Measurements from ENCODE around the gene DLG3.
"Not testable (repeated sequence)": the region's sequence is repeated elsewhere in the genome, so short reads cannot be mapped to it uniquely, and the experiment has no call there.

The DLG3 gene

DNA sequence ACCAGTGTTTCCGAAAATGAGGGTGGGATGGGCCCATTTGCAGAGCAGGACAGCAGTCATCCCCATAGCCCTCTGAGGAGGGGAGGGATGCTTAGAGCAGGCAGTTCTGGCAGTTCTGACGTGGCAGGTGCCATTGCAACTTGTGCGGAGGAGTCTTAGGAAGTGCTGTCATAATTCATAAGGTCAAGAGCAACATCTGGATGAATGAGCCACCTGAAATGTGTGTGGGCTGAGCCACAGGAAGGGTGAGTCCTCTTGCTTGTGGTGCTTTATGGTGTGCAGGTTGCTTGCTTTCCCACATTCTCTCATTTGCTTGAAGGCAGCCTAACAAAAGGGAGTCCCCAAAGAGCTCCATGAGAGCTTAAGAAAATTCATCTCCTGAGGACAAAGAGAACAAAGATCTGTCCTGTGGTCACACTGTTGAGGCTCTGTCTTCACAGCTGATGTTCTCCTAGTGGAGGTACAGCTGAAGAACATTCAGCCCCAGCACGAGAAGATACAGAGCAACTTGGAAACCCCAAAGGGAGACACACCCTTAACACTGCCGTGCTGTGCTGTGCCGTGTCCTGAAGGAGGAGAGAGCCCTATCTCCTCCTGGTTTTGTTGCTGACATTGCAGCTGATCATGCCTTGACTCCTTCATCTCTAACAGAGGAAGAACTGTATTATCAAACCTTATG lies 60.3 kb downstream of the DLG3 start:
- peaks cover 4% of the 10 kb centered on the region for H3K9me3 ChIP-seq (ENCODE audit: control insufficient read depth, low read depth, low read length)
- H3K36me3 ChIP-seq (ENCODE audit: control insufficient read depth, low read depth, low read length): peaks cover 42% of the 10 kb centered on the region
- no peak overlapping the region for H3K4me3 ChIP-seq (ENCODE audit: low read length)

DNA sequence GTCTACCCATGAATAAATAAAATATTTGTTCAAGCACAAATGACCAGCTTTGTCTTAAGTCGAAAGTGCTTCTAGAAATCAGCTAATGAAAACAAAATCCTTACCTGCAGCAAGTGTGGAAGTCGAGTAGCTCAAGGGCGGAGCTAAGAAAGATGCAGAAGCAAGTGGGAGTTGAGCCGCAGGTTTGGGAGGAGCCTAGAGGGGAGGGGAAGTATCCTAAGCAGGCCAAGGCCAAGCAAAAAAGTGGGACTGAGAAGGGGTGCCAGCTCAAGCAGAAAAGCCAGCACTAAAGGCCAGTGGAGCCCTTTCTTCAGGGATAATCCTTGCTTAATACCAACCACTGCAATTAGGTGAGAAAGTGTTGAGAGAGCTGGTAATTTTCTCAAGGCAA lies 60.8 kb downstream of the DLG3 start:
- Histone ChIP-seq H3K27me3 (ENCODE audit: control insufficient read depth, insufficient read depth, low read length) (no peaks in the 10 kb centered on the region), H3K36me3 (ENCODE audit: control insufficient read depth, low read depth, low read length) (peaks cover 37% of the 10 kb centered on the region), H3K27ac (ENCODE audit: low read length) (no peak overlapping the region), H3K4me3 (ENCODE audit: low read length) (no peak overlapping the region), H3K9me3 (ENCODE audit: control insufficient read depth, low read depth, low read length) (peaks cover 4% of the 10 kb centered on the region), H3K9ac (ENCODE audit: low read length) (no peak overlapping the region), H3K4me1 (ENCODE audit: control insufficient read depth, low read depth, low read length) (peaks cover 6% of the 10 kb centered on the region)

More for the DNA sequence above, 60.3 kb downstream of the DLG3 start:
- H3K27me3 ChIP-seq (ENCODE audit: control insufficient read depth, insufficient read depth, low read length): no peaks in the 10 kb centered on the region
- no peak overlapping the region for H3K9ac ChIP-seq (ENCODE audit: low read length)
- H3K27ac ChIP-seq (ENCODE audit: low read length): no peak overlapping the region
- peaks cover 6% of the 10 kb centered on the region for H3K4me1 ChIP-seq (ENCODE audit: control insufficient read depth, low read depth, low read length)

DNA sequence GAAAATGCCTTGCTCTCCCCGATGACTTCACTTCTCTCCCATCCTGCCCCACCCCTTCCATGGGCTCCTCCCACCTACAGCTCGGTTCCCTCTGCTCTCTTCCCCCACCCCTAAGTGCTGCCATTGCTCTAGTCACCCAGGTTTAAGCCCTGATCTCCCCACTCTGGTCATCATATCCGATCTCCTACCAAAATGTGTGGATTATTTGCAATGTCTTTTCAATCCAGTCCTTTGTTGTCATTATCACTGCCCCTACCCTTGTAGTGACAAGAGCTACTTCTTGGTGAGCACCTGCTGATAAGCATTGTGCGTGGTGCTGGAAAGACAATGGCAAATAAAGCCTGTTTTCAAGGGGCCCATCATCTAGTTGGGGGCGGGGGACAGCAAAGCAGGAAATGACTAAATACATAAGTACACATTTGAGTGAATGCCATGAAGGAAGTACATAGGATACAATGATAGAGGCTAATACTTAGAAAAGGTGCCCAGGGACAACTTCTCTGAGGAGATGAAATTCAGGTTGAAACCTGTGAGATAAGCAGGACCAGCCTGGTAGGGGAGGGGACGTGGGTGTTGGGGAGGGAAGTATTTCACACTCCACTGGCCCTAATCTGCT lies 63.8 kb downstream of the DLG3 start:
- Histone ChIP-seq H3K27me3 (ENCODE audit: control insufficient read depth, insufficient read depth, low read length) (no peaks in the 10 kb centered on the region), H3K27ac (ENCODE audit: low read length) (no peak overlapping the region), H3K9me3 (ENCODE audit: control insufficient read depth, low read depth, low read length) (no peaks in the 10 kb centered on the region), H3K4me1 (ENCODE audit: control insufficient read depth, low read depth, low read length) (peaks cover 6% of the 10 kb centered on the region), H3K9ac (ENCODE audit: low read length) (no peak overlapping the region), H3K4me3 (ENCODE audit: low read length) (no peak overlapping the region), H3K36me3 (ENCODE audit: control insufficient read depth, low read depth, low read length) (peaks cover 9% of the 10 kb centered on the region)

DNA sequence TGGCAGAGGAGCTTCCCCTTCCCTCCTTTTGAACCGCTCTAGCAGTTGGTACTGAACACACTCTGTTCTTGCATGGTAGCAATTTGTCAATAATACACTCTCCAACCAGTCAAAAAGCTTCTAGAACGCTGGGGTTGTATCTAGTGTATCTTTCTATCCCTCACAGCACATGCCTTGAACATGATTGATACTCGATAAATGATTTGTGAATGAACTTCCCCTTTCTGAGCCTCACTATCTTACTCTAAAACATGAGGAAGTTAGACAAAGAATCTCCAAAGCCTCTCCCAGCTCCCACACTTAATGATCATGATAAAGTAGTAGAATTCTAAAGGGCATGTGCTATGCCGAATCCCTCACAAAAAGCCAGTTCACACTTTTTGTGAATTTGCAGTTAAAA lies 64.4 kb downstream of the DLG3 start:
- H3K36me3 ChIP-seq (ENCODE audit: control insufficient read depth, low read depth, low read length): peaks cover 3% of the 10 kb centered on the region
- no peak overlapping the region for H3K4me3 ChIP-seq (ENCODE audit: low read length)
- H3K9me3 ChIP-seq (ENCODE audit: control insufficient read depth, low read depth, low read length): peaks cover 6% of the 10 kb centered on the region
- no peak overlapping the region for H3K27ac ChIP-seq (ENCODE audit: low read length)
- H3K4me1 ChIP-seq (ENCODE audit: control insufficient read depth, low read depth, low read length): peaks cover 6% of the 10 kb centered on the region
- no peak overlapping the region for H3K9ac ChIP-seq (ENCODE audit: low read length)
- no peaks in the 10 kb centered on the region for H3K27me3 ChIP-seq (ENCODE audit: control insufficient read depth, insufficient read depth, low read length)

DNA sequence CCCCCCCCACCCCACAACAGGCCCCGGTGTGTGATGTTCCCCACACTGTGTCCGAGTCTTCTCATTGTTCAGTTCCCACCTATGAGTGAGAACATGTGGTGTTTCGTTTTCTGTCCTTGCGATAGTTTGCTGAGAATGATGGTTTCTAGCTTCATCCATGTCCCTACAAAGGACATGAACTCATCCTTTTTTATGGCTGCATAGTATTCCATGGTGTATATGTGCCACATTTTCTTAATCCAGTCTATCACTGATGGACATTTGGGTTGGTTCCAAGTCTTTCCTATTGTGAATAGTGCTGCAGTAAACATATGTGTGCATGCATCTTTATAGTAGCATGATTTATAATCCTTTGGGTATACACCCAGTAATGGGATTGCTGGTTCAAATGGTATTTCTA lies 70.6 kb downstream of the DLG3 start:
- not testable (repeated sequence) for H3K4me1 ChIP-seq (ENCODE audit: control insufficient read depth, low read depth, low read length); H3K27ac ChIP-seq (ENCODE audit: low read length); H3K27me3 ChIP-seq (ENCODE audit: control insufficient read depth, insufficient read depth, low read length); H3K36me3 ChIP-seq (ENCODE audit: control insufficient read depth, low read depth, low read length); H3K9me3 ChIP-seq (ENCODE audit: control insufficient read depth, low read depth, low read length); H3K4me3 ChIP-seq (ENCODE audit: low read length); H3K9ac ChIP-seq (ENCODE audit: low read length)

DNA sequence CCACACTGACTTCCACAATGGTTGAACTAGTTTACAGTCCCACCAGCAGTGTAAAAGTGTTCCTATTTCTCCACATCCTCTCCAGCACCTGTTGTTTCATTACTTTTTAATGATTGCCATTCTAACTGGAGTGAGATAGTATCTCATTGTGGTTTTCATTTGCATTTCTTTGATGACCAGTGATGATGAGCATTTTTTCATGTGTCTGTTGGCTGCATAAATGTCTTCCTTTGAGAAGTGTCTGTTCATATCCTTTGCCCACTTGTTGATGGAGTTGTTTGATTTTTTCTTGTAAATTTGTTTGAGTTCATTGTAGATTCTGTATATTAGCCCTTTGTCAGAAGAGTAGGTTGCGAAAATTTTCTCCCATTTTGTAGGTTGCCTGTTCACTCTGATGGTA lies 71.1 kb downstream of the DLG3 start:
- not testable (repeated sequence) for H3K9ac ChIP-seq (ENCODE audit: low read length); H3K36me3 ChIP-seq (ENCODE audit: control insufficient read depth, low read depth, low read length); H3K9me3 ChIP-seq (ENCODE audit: control insufficient read depth, low read depth, low read length); H3K4me3 ChIP-seq (ENCODE audit: low read length); H3K27ac ChIP-seq (ENCODE audit: low read length); H3K27me3 ChIP-seq (ENCODE audit: control insufficient read depth, insufficient read depth, low read length); H3K4me1 ChIP-seq (ENCODE audit: control insufficient read depth, low read depth, low read length)

DNA sequence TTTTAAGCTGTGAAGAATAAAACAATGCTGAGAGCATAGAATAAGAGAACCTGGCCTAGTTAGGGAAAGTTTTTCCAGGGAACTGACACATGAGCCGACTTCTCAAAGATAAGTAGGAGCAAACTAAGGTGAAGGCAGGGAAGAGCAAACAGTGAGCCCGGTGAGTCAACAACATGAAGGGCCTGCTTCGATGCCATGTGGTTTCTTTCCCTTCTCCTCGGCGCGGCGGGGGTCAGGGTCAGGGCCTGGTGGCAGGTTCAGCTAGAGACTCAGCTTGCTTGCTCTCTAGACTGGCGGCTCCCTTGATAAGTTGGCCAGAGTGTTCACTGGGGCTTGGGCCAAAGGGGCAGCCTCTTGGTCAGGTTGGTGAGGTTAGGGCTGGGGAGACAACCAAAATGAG lies 81.1 kb downstream of the DLG3 start:
- no peaks in the 10 kb centered on the region for H3K36me3 ChIP-seq (ENCODE audit: control insufficient read depth, low read depth, low read length)
- no peak overlapping the region for H3K9ac ChIP-seq (ENCODE audit: low read length)
- no peaks in the 10 kb centered on the region for H3K4me1 ChIP-seq (ENCODE audit: control insufficient read depth, low read depth, low read length)
- H3K27ac ChIP-seq (ENCODE audit: low read length): no peak overlapping the region
- peaks cover 5% of the 10 kb centered on the region for H3K9me3 ChIP-seq (ENCODE audit: control insufficient read depth, low read depth, low read length)
- no peaks in the 10 kb centered on the region for H3K27me3 ChIP-seq (ENCODE audit: control insufficient read depth, insufficient read depth, low read length)
- H3K4me3 ChIP-seq (ENCODE audit: low read length): no peak overlapping the region

DNA sequence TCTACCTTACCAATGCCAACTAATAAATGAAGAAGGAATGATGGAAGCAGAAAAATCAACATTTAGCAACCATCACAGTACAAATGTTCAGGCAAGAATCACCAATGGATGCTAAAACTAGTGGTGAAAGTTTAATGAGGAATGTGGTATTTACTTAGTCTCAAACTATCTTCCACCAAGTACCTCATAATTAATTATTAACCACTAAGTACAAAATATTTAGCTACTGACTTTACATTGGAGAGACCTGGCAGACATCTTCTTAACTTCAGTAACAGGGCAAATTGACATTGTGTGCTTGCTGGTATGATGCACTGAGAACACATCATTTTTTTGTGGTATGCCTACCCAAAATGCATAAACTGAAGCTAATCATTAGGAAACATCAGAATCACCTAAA lies 82.4 kb downstream of the DLG3 start:
- Histone ChIP-seq H3K27me3 (ENCODE audit: control insufficient read depth, insufficient read depth, low read length) (no peaks in the 10 kb centered on the region), H3K9ac (ENCODE audit: low read length) (no peak overlapping the region), H3K36me3 (ENCODE audit: control insufficient read depth, low read depth, low read length) (no peaks in the 10 kb centered on the region), H3K4me3 (ENCODE audit: low read length) (no peak overlapping the region), H3K27ac (ENCODE audit: low read length) (no peak overlapping the region), H3K4me1 (ENCODE audit: control insufficient read depth, low read depth, low read length) (no peaks in the 10 kb centered on the region), H3K9me3 (ENCODE audit: control insufficient read depth, low read depth, low read length) (peaks cover 8% of the 10 kb centered on the region)

DNA sequence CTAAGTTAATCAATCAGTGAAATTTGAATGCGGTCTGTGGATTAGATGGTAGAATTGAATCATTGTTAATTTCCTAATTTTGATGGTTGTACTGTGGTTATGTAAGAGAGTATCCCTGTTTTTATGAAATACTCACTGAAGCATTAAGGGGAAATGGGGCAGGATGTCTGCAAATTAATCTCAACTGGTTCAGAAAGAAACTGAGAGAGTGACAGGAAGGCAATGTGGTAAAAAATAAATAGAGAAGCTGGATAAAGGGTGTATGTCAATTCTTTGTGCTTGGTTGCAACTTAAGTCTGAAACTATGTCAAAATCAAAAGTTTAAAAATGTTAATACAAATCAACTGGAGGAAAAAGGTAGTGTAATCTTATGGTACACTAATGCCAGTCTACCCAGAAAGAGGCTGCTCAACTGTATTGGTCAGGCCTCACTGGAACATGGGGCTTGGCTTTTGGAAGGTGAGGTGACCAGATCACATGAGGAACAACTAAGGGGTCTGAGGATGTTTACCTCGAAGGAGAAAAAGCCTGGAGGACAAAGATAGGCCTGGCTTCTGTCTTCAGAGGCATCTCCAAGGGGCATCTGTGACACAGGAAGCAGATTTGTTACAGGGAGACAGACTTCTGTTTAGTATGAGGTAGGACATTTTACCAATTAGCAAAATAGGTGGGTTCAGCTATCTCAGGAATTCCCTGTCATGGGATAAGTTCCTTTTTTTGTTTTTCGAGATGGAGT lies 83.1 kb downstream of the DLG3 start:
- Histone ChIP-seq H3K9me3 (ENCODE audit: control insufficient read depth, low read depth, low read length) (peaks cover 8% of the 10 kb centered on the region), H3K36me3 (ENCODE audit: control insufficient read depth, low read depth, low read length) (no peaks in the 10 kb centered on the region), H3K4me1 (ENCODE audit: control insufficient read depth, low read depth, low read length) (no peaks in the 10 kb centered on the region), H3K4me3 (ENCODE audit: low read length) (no peak overlapping the region), H3K9ac (ENCODE audit: low read length) (no peak overlapping the region), H3K27ac (ENCODE audit: low read length) (no peak overlapping the region), H3K27me3 (ENCODE audit: control insufficient read depth, insufficient read depth, low read length) (no peaks in the 10 kb centered on the region)

DNA sequence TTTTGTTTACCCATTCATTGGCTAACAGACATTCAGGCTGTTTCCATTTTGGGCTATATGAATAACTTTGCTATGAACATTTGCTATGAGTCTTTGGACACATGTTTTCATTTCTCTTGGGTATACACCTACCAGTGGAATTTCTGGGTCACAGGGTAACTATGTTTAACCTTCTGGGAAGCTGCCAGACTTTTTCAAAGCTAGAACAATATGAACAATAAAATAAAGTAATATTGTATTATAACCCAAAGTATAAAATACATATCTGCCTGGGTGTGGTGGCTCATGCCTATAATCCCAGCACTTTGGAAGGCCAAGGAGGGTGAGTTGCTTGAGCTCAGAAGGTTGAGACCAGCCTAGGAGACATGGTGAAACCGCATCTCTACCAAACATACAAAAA lies 90.6 kb downstream of the DLG3 start:
- Histone ChIP-seq H3K27ac (ENCODE audit: low read length) (no peak overlapping the region), H3K9me3 (ENCODE audit: control insufficient read depth, low read depth, low read length) (peaks cover 16% of the 10 kb centered on the region), H3K27me3 (ENCODE audit: control insufficient read depth, insufficient read depth, low read length) (no peaks in the 10 kb centered on the region), H3K36me3 (ENCODE audit: control insufficient read depth, low read depth, low read length) (no peaks in the 10 kb centered on the region), H3K4me1 (ENCODE audit: control insufficient read depth, low read depth, low read length) (no peaks in the 10 kb centered on the region), H3K9ac (ENCODE audit: low read length) (no peak overlapping the region), H3K4me3 (ENCODE audit: low read length) (no peak overlapping the region)

DNA sequence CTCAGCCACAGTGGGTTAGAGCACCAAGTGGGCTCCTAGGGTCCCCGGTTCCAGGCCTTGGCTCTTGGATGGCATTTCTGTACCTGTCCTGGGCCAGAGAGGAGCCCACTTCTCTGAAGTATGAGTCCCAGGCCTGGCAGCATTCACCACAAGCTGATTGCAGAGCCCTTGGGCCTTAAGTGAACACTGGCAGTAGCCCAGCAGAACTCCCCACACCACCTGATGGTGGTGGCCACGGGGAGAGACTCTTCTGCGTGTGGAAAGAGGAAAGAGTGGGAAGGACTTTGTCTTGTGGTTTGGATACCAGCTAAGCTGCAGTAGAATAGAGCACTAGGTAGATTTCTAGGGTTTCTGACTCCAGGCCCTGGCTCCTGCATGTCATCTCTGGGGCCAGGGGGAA lies 104.8 kb downstream of the DLG3 start:
- no peaks in the 10 kb centered on the region for H3K27me3 ChIP-seq (ENCODE audit: control insufficient read depth, insufficient read depth, low read length)
- no peaks in the 10 kb centered on the region for H3K36me3 ChIP-seq (ENCODE audit: control insufficient read depth, low read depth, low read length)
- no peak overlapping the region for H3K9ac ChIP-seq (ENCODE audit: low read length)
- no peaks in the 10 kb centered on the region for H3K4me1 ChIP-seq (ENCODE audit: control insufficient read depth, low read depth, low read length)
- no peak overlapping the region for H3K27ac ChIP-seq (ENCODE audit: low read length)
- H3K4me3 ChIP-seq (ENCODE audit: low read length): no peak overlapping the region
- H3K9me3 ChIP-seq (ENCODE audit: control insufficient read depth, low read depth, low read length): no peaks in the 10 kb centered on the region
